GM12873 (cell line): ENCODE data around the gene SGSH.

Source experiments
- TF ChIP-seq, protein P1 (sequence below): IDR thresholded peaks from 2 replicates; pipeline ENCODE4 v1.5.1; 2012; ENCODE audit warnings: low read depth, mild to moderate bottlenecking, moderate library complexity, low read length, control low read depth; ENCODE audit not compliant: insufficient read depth; ENCODE audit errors: missing control alignments

SGSH gene

DNA sequence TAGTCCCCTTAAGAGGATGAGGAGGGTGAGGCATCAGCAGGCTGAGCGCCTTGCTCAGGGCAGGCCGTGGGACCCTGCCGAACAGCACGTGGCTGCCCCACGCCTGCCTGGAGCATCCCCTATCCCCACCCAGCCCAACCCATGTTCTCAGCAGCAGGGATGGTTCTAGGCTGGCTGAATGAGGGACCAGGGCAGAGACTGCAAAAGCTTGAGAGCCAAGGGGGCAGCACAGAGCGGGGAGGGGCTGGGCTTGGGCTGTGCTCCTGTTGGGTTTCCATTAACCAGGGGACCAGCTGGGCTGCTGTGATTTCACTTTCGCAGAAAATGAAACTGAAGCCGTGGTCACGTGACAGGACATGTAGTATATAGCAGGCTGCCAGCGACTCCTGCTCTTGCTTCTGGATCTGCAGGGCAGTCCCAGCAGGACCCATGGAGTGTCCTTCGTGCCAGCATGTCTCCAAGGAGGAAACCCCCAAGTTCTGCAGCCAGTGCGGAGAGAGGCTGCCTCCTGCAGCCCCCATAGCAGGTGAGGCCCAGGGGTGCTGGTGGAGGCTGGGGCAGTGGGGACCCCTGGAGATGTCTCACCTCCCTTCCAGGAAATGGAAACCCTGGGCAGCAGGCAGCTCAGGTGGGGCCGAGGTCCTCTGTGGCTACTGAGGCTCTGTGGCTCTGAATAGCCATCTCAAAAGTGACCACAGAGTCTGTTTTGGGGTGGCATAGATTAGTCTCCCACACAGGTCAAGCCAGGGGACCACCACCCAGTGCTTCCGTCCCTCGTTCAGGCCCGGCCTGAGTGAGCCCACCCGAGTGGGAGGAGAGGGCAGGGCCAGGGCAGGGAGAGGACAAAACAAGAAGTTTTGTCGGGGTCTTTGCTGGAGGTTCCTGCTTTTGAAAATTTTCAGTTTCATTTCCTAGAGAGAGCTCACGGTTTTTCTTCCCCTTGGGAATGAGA lies 43.4 kb upstream of the SGSH start:
- TF ChIP-seq, protein P1, sequence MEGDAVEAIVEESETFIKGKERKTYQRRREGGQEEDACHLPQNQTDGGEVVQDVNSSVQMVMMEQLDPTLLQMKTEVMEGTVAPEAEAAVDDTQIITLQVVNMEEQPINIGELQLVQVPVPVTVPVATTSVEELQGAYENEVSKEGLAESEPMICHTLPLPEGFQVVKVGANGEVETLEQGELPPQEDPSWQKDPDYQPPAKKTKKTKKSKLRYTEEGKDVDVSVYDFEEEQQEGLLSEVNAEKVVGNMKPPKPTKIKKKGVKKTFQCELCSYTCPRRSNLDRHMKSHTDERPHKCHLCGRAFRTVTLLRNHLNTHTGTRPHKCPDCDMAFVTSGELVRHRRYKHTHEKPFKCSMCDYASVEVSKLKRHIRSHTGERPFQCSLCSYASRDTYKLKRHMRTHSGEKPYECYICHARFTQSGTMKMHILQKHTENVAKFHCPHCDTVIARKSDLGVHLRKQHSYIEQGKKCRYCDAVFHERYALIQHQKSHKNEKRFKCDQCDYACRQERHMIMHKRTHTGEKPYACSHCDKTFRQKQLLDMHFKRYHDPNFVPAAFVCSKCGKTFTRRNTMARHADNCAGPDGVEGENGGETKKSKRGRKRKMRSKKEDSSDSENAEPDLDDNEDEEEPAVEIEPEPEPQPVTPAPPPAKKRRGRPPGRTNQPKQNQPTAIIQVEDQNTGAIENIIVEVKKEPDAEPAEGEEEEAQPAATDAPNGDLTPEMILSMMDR = peak; percentile 26

DNA sequence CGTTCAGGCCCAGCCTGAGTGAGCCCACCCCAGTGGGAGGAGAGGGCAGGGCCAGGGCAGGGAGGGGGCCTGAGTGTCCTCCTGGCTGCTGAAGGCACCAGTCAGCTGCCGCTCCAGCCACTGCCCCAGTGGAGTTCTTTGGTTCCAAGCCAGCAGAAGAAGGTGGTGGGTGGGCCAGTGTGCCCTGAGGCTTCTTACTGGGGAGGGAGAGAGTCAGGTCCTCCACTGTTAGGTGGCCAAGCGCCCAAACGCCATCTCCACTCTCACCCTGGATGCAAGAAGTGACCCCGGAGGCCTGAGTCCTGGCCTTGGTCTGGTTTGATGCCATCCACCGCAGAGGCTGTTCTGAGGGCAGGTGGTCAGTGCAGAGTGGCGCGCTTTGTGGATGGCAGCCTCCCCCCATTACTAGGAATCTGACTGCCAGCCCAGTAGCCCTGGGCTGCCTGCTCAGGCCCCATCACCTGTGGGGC lies 42.7 kb upstream of the SGSH start:
- TF ChIP-seq, protein P1 = no peak

DNA sequence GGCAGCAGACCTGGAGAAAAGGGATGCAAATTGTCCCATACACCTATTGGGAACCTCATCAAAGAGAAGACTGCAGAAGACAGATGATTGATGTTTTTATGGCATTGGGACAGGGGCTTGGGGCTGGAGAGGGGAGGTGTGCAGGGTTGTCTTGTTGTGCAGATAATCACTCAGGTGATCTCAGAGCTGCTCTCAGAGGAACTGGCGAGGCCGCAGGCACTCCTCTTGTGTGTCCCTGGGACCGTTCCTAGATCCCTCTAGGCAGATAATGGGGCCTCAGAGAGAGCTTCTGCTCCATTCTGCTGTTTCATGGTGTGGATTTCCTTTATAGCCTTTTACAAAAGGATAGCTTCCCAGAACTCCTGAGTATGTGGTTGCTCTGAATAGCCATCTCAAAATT lies 42.2 kb upstream of the SGSH start:
- TF ChIP-seq, protein P1 = no peak

- TF ChIP-seq, protein P1 = no peak
These were observed 41.8 kb upstream of the SGSH start for GRCh38 chr17:80261895-80262279.

DNA sequence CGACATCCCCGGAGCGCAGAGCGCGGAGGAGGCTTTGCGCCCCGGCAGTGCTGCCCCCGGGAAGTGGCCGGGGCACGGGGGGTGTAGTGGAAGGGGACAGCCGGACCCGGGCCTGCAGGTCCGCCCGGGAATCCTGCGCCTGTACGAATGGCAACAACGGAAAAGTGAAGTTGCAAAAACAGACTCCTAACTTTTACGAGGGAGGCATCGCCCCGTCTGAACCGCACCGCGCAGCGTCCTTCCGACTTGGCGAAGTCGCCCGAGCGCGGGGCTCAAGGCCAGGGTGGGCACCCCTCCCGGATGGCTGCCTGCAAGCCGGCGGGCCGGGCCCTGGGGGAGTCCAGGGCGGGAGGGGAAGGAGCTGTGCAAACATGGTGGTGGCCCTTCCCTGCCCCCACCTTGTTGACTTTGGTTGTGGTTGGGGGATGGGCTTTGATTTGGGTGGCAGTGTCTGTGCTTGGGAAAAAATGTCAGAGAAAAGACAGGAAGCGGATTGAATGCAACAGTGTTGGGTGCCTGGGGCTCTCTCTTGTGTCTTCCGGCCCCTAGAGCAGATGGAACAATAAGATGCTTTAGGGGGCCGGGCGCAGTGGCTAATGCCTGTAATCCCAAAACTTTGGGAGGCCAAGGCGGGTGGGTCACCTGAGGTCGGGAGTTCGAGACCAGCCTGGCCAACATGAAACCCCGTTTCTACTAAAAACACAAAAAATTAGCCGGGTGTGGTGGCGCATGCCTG lies 41.2 kb upstream of the SGSH start:
- TF ChIP-seq, protein P1 = no peak

DNA sequence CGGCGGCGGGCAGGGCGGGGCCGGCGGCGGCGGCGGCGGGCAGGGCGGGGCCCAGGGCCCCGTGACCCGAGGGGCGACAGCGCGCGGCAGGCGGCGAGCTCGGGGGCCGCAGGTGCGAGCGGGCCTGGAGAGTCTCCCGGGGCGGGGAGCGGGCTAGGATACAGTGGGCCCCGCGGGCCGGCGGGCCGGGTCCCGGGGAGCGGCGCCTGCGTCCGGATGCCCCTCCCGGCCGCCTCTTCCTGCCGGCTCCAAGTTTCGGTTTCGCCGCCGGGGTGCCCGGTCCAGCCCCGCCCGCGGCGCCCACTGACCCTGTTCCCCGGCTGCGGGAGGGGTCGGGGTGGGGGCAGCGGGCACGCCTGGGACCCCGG lies 40.6 kb upstream of the SGSH start, which contains the start of gene RNF213:
RNF213 (plus strand) TSS at position 62 of the 368 bp plus-strand sequence. CDS start 2,830 bp downstream, outside the sequence.
- TF ChIP-seq, protein P1 = no peak

GRCh38 chr17:80260069-80260535 lies 40.0 kb upstream of the SGSH start:
- TF ChIP-seq, protein P1 = no peak
